ENCODE measurements around the gene SAYSD1.

DNA sequence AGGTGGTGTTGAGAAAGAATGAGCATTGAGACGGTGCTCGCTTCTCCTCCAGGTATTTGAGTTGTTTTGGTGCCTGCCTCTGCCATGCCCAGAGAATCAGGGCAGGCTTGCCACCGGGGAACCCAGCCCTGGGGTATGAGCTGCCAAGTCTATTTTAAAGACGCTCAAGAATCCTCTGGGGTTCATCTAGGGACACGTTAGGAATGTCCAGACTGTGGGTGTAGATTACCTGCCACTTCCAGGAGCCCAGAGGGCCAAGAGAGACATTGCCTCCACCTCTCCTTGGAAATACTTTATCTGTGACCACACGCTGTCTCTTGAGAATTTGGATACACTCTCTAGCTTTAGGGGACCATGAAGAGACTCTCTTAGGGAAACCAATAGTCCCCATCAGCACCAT lies 28.3 kb downstream of the SAYSD1 start:
- TF ChIP-seq, protein P1, sequence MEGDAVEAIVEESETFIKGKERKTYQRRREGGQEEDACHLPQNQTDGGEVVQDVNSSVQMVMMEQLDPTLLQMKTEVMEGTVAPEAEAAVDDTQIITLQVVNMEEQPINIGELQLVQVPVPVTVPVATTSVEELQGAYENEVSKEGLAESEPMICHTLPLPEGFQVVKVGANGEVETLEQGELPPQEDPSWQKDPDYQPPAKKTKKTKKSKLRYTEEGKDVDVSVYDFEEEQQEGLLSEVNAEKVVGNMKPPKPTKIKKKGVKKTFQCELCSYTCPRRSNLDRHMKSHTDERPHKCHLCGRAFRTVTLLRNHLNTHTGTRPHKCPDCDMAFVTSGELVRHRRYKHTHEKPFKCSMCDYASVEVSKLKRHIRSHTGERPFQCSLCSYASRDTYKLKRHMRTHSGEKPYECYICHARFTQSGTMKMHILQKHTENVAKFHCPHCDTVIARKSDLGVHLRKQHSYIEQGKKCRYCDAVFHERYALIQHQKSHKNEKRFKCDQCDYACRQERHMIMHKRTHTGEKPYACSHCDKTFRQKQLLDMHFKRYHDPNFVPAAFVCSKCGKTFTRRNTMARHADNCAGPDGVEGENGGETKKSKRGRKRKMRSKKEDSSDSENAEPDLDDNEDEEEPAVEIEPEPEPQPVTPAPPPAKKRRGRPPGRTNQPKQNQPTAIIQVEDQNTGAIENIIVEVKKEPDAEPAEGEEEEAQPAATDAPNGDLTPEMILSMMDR (IDR thresholded peaks at IDR 0.05), result no peak
- no peak for TF ChIP-seq POLR2AphosphoS5 (IDR thresholded peaks at IDR 0.05)
- TF ChIP-seq EP300 (IDR thresholded peaks at IDR 0.05), result no peak
- TF ChIP-seq POLR2A (IDR thresholded peaks at IDR 0.05), result no peak

Measured in stomach (tissue), 4 donors.